Naive thymus-derived CD8-positive, alpha-beta T cell (primary cell): ENCODE data around the gene MTMR12. TPM values are rescaled to one million over a fixed set of nuclear protein-coding genes. Genes with fewer than 3 reads are reported as not detected.
A peak's percentile ranks its signal among the peaks of the same experiment; 100 is the strongest.

Source experiments
- ATAC-seq, 2 donors: fragments of 150-1000 bp; cut with Tn5 transposase in 1 of 2; sonication (Bioruptor Pico), chemical (Tn5 transposase) in 1 of 2; 1 replicate in 1 of 2; 2 replicates in 1 of 2; pipeline ENCODE4 v1.10.0; 2021; ENCODE audit warnings: mild to moderate bottlenecking in 2 of 2, moderate library complexity in 2 of 2
- POLR2A ChIA-PET: fragments of 350-600 bp; sonication (Branson Sonifier 250); formaldehyde crosslinking; loops from one replicate; lab custom pipeline; 2021; ENCODE audit warnings: antibody characterized with exemption; lab: Charles Lee
- DNase-seq, 10 donors: peaks; one replicate each; pipeline versions ENCODE4 v3.0.0 to v3.0.0-alpha.2; 2020 to 2022
- H3K27ac Mint-ChIP-seq, 10 donors: one replicate each; pipeline ENCODE4 v1.8.0; 2020 to 2022; ENCODE audit warnings: mild to moderate bottlenecking in 10 of 10, mixed read lengths in 10 of 10, moderate library complexity in 4 of 10, inconsistent platforms in 1 of 10
- H3K27me3 Mint-ChIP-seq, 5 donors: one replicate each; pipeline ENCODE4 v1.8.0; 2021 to 2022; ENCODE audit warnings: mixed read lengths in 5 of 5
- H3K36me3 Mint-ChIP-seq, 3 donors: one replicate each; pipeline ENCODE4 v1.8.0; 2020 to 2022; ENCODE audit warnings: mixed read lengths in 3 of 3, mild to moderate bottlenecking in 2 of 3, inconsistent platforms in 1 of 3
- H3K4me1 Mint-ChIP-seq, 4 donors: one replicate each; pipeline ENCODE4 v1.8.0; 2021 to 2022; ENCODE audit warnings: mixed read lengths in 4 of 4
- H3K4me3 Mint-ChIP-seq, 10 donors: one replicate each; pipeline ENCODE4 v1.8.0; 2020 to 2022; ENCODE audit warnings: mild to moderate bottlenecking in 10 of 10, mixed read lengths in 10 of 10, moderate library complexity in 6 of 10, inconsistent platforms in 1 of 10
- H3K9me3 Mint-ChIP-seq, 9 donors: one replicate each; pipeline ENCODE4 v1.8.0; 2020 to 2022; ENCODE audit warnings: mixed read lengths in 9 of 9, mild to moderate bottlenecking in 3 of 9, inconsistent platforms in 1 of 9, moderate library complexity in 1 of 9
- polyA plus RNA-seq, 3 donors: library from polyadenylated mRNA; unstranded; fragments of 300-500 nt; fragmentation: Illumina TruSeq; gene quantifications; one replicate each; pipeline ENCODE4 v1.2.3, GENCODE V29; 2021
- total RNA-seq, 8 experiments: library from RNA in 2 of 8; stranded (reverse) in 2 of 8; gene quantifications; one replicate each; pipeline ENCODE4 v1.2.3 and lab custom pipeline; 2021 to 2026

MTMR12 gene
- total and polyA plus RNA-seq, 5 experiments from 2014 or later, result 14.2 to 32.5 (median 17.2) TPM

- Mint-ChIP-seq H3K27ac (peak overlapping the region in 1 of 10 donors; percentile 24), H3K4me3 (no peak overlapping the region), H3K4me1 (peaks cover 0 to 13% (median 4%) of the 10 kb centered on the region in 4 donors), H3K27me3 (no peaks in the 10 kb centered on the region), H3K36me3 (peaks cover 10 to 90% (median 45%) of the 10 kb centered on the region in 3 donors), H3K9me3 (no peaks in the 10 kb centered on the region)
- no peak for ATAC-seq
- POLR2A ChIA-PET, result no interaction called here
- DNase-seq, result no peak
Observed at GRCh38 chr5:32263684-32264083, 49.1 kb downstream of the MTMR12 start.

GRCh38 chr5:32261198-32261597, 51.5 kb downstream of the MTMR12 start:
- DNase-seq, result no peak
- no peaks in the 10 kb centered on the region for H3K27me3 Mint-ChIP-seq
- peaks cover 13 to 85% (median 48%) of the 10 kb centered on the region in 3 donors for H3K36me3 Mint-ChIP-seq
- no peak for ATAC-seq
- POLR2A ChIA-PET, result no interaction called here
- H3K27ac Mint-ChIP-seq, result peak overlapping the region in 7 of 10 donors; percentile 17 to 89 (median 69)
- peaks cover 0 to 13% (median 5%) of the 10 kb centered on the region in 4 donors for H3K4me1 Mint-ChIP-seq
- H3K9me3 Mint-ChIP-seq, result no peaks in the 10 kb centered on the region
- H3K4me3 Mint-ChIP-seq, result no peak overlapping the region

GRCh38 chr5:32259033-32259432, 53.7 kb downstream of the MTMR12 start:
- peaks cover 0 to 13% (median 4%) of the 10 kb centered on the region in 4 donors for H3K4me1 Mint-ChIP-seq
- peaks cover 17 to 86% (median 48%) of the 10 kb centered on the region in 3 donors for H3K36me3 Mint-ChIP-seq
- no peak for ATAC-seq
- no peak for DNase-seq
- POLR2A ChIA-PET, result interaction anchor here (0.6 kb wide), 1 partner anchor 1768 kb away, joined by 3 read pairs; no protein-coding TSS in a partner anchor
- no peak overlapping the region for H3K4me3 Mint-ChIP-seq
- H3K27me3 Mint-ChIP-seq, result no peaks in the 10 kb centered on the region
- H3K27ac Mint-ChIP-seq, result peak overlapping the region in 2 of 10 donors; percentile 8 to 19
- no peaks in the 10 kb centered on the region for H3K9me3 Mint-ChIP-seq

GRCh38 chr5:32258424-32258823, 54.3 kb downstream of the MTMR12 start:
- Mint-ChIP-seq H3K27me3 (no peaks in the 10 kb centered on the region), H3K4me3 (no peak overlapping the region), H3K9me3 (no peaks in the 10 kb centered on the region), H3K27ac (no peak overlapping the region), H3K4me1 (peaks cover 0 to 13% (median 4%) of the 10 kb centered on the region in 4 donors), H3K36me3 (peaks cover 17 to 86% (median 48%) of the 10 kb centered on the region in 3 donors)
- DNase-seq (no peak), ATAC-seq (no peak)
- POLR2A ChIA-PET, result interaction anchor here (0.5 to 0.6 kb wide), 2 partner anchors 55 to 1769 kb away, joined by 3 to 5 read pairs; no protein-coding TSS in a partner anchor

- Mint-ChIP-seq H3K9me3 (no peaks in the 10 kb centered on the region), H3K4me3 (no peak overlapping the region), H3K27ac (no peak overlapping the region), H3K4me1 (peaks cover 0 to 5% (median under 1%) of the 10 kb centered on the region in 4 donors), H3K27me3 (no peaks in the 10 kb centered on the region), H3K36me3 (peaks cover 16 to 88% (median 43%) of the 10 kb centered on the region in 3 donors)
- POLR2A ChIA-PET, result no interaction called here
- DNase-seq (no peak), ATAC-seq (no peak)
Observed at GRCh38 chr5:32255540-32255900, 57.2 kb downstream of the MTMR12 start.

- Mint-ChIP-seq H3K4me1 (peaks cover 0 to 1% (median under 1%) of the 10 kb centered on the region in 4 donors), H3K27ac (peak overlapping the region in 2 of 10 donors; percentile 12 to 13), H3K4me3 (no peak overlapping the region), H3K9me3 (no peaks in the 10 kb centered on the region), H3K27me3 (no peaks in the 10 kb centered on the region), H3K36me3 (peaks cover 16 to 87% (median 42%) of the 10 kb centered on the region in 3 donors)
- DNase-seq, result no peak
- POLR2A ChIA-PET, result no interaction called here
- ATAC-seq, result no peak
Observed at GRCh38 chr5:32254881-32255539, 57.7 kb downstream of the MTMR12 start.

- peak overlapping the region in 1 of 10 donors; percentile 52 for H3K27ac Mint-ChIP-seq
Observed at GRCh38 chr5:32251871-32252458, 60.8 kb downstream of the MTMR12 start.

GRCh38 chr5:32249668-32250067, 63.1 kb downstream of the MTMR12 start:
- H3K27ac Mint-ChIP-seq, result peak overlapping the region in 4 of 10 donors; percentile 16 to 78 (median 36)
- no peaks in the 10 kb centered on the region for H3K27me3 Mint-ChIP-seq
- no peak for DNase-seq
- H3K4me1 Mint-ChIP-seq, result no peaks in the 10 kb centered on the region
- POLR2A ChIA-PET, result no interaction called here
- ATAC-seq, result no peak
- no peak overlapping the region for H3K4me3 Mint-ChIP-seq
- H3K9me3 Mint-ChIP-seq, result no peaks in the 10 kb centered on the region
- H3K36me3 Mint-ChIP-seq, result peaks cover 25 to 88% (median 63%) of the 10 kb centered on the region in 3 donors

More at GRCh38 chr5:32251871-32252458, 60.8 kb downstream of the MTMR12 start:
- H3K4me1 Mint-ChIP-seq, result peaks cover 0 to 1% (median 0%) of the 10 kb centered on the region in 4 donors
- ATAC-seq, result no peak
- H3K4me3 Mint-ChIP-seq, result no peak overlapping the region
- H3K27me3 Mint-ChIP-seq, result no peaks in the 10 kb centered on the region
- no peak for DNase-seq
- H3K9me3 Mint-ChIP-seq, result no peaks in the 10 kb centered on the region
- POLR2A ChIA-PET, result no interaction called here
- H3K36me3 Mint-ChIP-seq, result peaks cover 23 to 90% (median 57%) of the 10 kb centered on the region in 3 donors

GRCh38 chr5:32245742-32246141, 67.0 kb downstream of the MTMR12 start:
- DNase-seq (no peak), ATAC-seq (no peak)
- Mint-ChIP-seq H3K9me3 (no peaks in the 10 kb centered on the region), H3K4me3 (no peak overlapping the region), H3K27ac (peak overlapping the region in 1 of 10 donors; percentile 40), H3K27me3 (no peaks in the 10 kb centered on the region), H3K4me1 (peaks cover 0 to 26% (median 2%) of the 10 kb centered on the region in 4 donors), H3K36me3 (peaks cover 20 to 90% (median 56%) of the 10 kb centered on the region in 3 donors)
- POLR2A ChIA-PET, result no interaction called here

- no peak for DNase-seq
- no peak for ATAC-seq
- H3K27me3 Mint-ChIP-seq, result no peaks in the 10 kb centered on the region
- POLR2A ChIA-PET, result no interaction called here
- H3K27ac Mint-ChIP-seq, result peak overlapping the region in 1 of 10 donors; percentile 58
- H3K4me3 Mint-ChIP-seq, result no peak overlapping the region
- peaks cover 0 to 33% (median 2%) of the 10 kb centered on the region in 4 donors for H3K4me1 Mint-ChIP-seq
- H3K9me3 Mint-ChIP-seq, result no peaks in the 10 kb centered on the region
- peaks cover 20 to 89% (median 43%) of the 10 kb centered on the region in 3 donors for H3K36me3 Mint-ChIP-seq
Observed at GRCh38 chr5:32244017-32244416, 68.7 kb downstream of the MTMR12 start.

- Mint-ChIP-seq H3K27ac (peak overlapping the region in 7 of 10 donors; percentile 17 to 94 (median 36)), H3K4me3 (peak overlapping the region in 2 of 10 donors; percentile 50 to 71), H3K9me3 (no peaks in the 10 kb centered on the region), H3K4me1 (peaks cover 0 to 39% (median 2%) of the 10 kb centered on the region in 4 donors), H3K27me3 (no peaks in the 10 kb centered on the region), H3K36me3 (peaks cover 6 to 78% (median 27%) of the 10 kb centered on the region in 3 donors)
- ATAC-seq, result no peak
- DNase-seq, result peak in 1 of 10 donors; percentile 41
- POLR2A ChIA-PET, result no interaction called here
Observed at GRCh38 chr5:32241034-32241783, 71.5 kb downstream of the MTMR12 start.

GRCh38 chr5:32239385-32239784, 73.4 kb downstream of the MTMR12 start:
- DNase-seq (no peak), ATAC-seq (no peak)
- Mint-ChIP-seq H3K4me3 (no peak overlapping the region), H3K4me1 (peaks cover 0 to 39% (median 2%) of the 10 kb centered on the region in 4 donors), H3K27ac (peak overlapping the region in 6 of 10 donors; percentile 4 to 85 (median 57)), H3K9me3 (no peaks in the 10 kb centered on the region), H3K36me3 (peaks cover 6 to 85% (median 27%) of the 10 kb centered on the region in 3 donors), H3K27me3 (no peaks in the 10 kb centered on the region)
- POLR2A ChIA-PET, result no interaction called here
